ENCODE measurements around the gene FNDC1.

FNDC1 gene

GRCh38 chr6:159313018-159313417 is 143.8 kb downstream of the FNDC1 start:
- DNase-seq: no peak

- no peak for DNase-seq
Measured at GRCh38 chr6:159315562-159315961, 146.4 kb downstream of the FNDC1 start.

- no peak for DNase-seq
Measured at GRCh38 chr6:159317430-159317829, 148.2 kb downstream of the FNDC1 start.

GRCh38 chr6:159321267-159321666 is 152.1 kb downstream of the FNDC1 start:
- no peak for DNase-seq

Data from NCI-H510A (cell line).